ENCODE results near the gene DAZAP1.

DNA sequence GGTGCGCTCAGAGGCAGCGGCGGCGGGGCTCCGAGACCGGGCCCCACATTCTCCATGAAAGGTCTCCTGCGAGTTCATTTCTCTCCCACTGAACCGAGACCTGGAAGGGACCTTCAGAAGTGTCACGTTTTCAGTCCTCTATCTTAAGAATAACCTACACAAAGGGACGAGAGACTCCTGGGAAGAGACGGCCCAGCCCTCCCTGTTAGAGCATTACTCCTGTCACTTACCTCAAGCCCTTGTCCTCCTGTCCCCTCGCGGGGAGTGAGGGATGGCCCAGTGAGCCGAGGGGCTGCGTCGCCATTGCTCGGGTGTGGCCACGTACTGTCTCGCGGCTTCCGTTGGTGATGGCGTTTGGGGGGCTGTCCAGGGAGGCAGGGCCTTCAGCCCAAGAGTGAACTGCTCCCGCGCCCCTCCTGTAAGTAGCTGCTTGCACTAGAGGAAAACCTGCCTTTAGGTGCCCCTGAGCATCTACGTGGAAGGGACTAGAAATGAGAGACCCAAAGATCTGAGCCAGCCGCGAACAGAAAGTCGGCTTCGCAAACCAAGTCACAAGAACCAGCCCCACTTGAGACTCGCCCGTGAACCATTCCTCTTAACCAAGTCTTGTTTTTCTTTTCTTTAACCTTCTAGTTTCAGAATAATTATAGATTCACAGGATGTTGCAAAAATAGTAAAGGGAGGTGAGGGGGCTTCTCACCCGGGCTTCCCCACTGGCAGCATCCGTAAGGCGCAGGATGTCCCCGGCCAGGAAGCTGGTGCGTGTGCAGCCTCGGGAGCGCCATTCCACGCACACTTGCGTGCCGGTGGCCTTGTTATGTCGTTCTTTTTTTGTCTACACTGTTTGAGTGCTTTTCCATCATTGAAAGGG is 44.8 kb upstream of the DAZAP1 start:
- TF ChIP-seq, protein P1, sequence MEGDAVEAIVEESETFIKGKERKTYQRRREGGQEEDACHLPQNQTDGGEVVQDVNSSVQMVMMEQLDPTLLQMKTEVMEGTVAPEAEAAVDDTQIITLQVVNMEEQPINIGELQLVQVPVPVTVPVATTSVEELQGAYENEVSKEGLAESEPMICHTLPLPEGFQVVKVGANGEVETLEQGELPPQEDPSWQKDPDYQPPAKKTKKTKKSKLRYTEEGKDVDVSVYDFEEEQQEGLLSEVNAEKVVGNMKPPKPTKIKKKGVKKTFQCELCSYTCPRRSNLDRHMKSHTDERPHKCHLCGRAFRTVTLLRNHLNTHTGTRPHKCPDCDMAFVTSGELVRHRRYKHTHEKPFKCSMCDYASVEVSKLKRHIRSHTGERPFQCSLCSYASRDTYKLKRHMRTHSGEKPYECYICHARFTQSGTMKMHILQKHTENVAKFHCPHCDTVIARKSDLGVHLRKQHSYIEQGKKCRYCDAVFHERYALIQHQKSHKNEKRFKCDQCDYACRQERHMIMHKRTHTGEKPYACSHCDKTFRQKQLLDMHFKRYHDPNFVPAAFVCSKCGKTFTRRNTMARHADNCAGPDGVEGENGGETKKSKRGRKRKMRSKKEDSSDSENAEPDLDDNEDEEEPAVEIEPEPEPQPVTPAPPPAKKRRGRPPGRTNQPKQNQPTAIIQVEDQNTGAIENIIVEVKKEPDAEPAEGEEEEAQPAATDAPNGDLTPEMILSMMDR (IDR thresholded peaks at IDR 0.05) = no peak
- TF ChIP-seq POLR2A (IDR thresholded peaks at IDR 0.05) = no peak
